KOPT-K1 (cell line): ENCODE measurements around the gene IL12B.
"Not testable (repeated sequence)": the region's sequence is repeated elsewhere in the genome, so short reads cannot be mapped to it uniquely, and the experiment has no call there.

Source experiments
- H3K27ac ChIP-seq: fragments of 200-600 bp; sonication (generic); 2 replicates; pipeline ENCODE4 v1.5.1; 2016; ENCODE audit warnings: antibody characterized with exemption, mild to moderate bottlenecking, low read depth, low read length; ENCODE audit not compliant: poor library complexity, severe bottlenecking
- H3K36me3 ChIP-seq: fragments of 200-600 bp; sonication (generic); 2 replicates; pipeline ENCODE4 v1.5.1; 2017; ENCODE audit warnings: antibody characterized with exemption, mild to moderate bottlenecking, low read length, moderate library complexity; ENCODE audit not compliant: insufficient read depth
- H3K9me3 ChIP-seq: fragments of 200-600 bp; sonication (generic); 2 replicates; pipeline ENCODE4 v1.5.1; 2017; ENCODE audit warnings: antibody characterized with exemption, low read length, mild to moderate bottlenecking; ENCODE audit not compliant: insufficient read depth, poor library complexity, severe bottlenecking

The IL12B gene

DNA sequence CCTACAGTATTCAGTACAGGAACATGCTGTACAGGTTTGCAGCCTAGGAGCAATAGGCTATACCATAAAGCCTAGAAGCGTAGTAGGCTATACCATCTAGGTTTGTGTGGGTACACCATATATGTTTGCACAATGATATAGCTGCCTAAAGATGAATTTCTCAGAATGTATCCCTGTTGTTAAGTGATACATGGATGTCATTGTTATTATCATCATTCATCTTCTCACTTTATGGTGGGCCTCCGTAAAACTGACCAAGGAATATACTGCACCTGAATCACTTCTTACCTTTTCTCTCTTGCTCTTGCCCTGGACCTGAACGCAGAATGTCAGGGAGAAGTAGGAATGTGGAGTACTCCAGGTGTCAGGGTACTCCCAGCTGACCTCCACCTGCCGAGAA is 11.8 kb downstream of the IL12B start:
- Histone ChIP-seq H3K27ac (no peak overlapping the region), H3K36me3 (no peaks in the 10 kb centered on the region), H3K9me3 (no peaks in the 10 kb centered on the region)

DNA sequence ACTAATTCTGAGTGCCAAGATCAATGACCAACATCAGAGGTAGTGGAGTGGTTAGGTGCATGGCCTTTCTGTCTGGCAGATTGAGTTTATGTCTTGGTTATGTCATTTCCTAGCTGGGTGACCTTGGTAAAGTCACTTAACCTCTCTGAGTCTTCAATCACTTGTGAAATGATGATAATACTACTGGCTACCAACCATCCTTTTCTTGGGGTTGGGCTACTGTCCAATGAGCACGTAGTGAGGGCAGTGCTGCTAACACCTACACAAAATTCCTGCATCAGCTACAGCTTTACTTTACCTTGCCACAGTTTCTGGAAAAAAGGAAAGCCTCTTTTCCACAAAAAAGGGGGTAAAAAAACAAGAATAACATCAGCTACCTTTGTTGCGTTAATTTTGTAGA is 12.4 kb downstream of the IL12B start:
- Histone ChIP-seq H3K27ac (no peak overlapping the region), H3K9me3 (no peaks in the 10 kb centered on the region), H3K36me3 (no peaks in the 10 kb centered on the region)

DNA sequence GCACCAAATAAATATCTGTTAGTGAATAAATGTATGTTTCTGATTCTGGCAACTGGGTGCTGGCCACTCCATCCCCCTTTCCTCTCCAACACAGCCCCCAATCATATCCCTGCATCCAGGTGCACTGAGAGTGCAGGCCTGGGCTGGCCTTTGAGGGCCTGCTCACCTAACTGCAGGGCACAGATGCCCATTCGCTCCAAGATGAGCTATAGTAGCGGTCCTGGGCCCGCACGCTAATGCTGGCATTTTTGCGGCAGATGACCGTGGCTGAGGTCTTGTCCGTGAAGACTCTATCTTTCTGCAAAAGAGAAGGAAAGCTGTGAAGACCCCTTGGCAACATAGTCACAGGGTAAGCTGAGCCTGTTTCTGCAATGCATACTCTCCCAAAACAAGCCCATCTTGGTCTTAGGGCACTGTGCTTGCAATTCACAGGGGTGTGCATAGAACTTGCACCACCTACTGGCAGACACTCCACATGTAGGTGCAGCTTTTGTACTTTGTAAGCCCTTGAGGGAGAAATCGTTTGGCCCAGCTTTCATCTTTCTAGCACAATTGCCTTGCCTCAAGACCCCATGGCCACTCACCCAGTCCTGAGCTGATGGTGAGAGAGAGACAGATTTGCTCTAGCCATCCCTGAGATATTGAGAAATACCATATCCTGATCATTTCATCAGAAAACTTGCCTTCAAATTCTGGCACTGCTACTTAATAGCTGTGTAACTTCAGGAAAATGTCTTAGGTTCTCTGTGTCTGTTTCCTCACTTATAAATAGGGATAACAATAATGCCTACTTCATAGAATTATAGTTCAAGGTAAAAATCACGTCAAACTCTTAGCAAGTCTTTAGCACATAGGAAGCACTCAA is 13.5 kb downstream of the IL12B start:
- Histone ChIP-seq H3K27ac (no peak overlapping the region), H3K36me3 (no peaks in the 10 kb centered on the region), H3K9me3 (no peaks in the 10 kb centered on the region)

DNA sequence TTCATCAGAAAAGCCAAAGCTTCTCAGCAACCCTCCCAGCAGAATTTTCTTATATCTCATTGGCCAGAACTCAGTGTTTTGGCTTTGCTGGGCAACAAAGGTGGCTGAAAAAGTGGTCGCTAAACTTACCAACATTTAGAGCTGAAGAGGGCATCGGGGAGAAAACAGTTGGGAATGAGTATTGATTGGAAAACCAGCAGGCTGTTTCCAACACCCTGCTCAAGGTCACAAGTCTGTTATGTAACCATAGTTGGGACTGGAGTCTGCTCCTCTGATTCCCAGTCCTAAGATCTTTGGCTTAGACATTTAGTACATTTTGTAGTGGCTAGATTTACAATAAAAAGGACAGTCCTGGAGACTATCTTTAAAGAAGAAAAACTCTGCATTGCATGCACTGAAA is 17.1 kb downstream of the IL12B start:
- Histone ChIP-seq H3K9me3 (no peaks in the 10 kb centered on the region), H3K36me3 (no peaks in the 10 kb centered on the region), H3K27ac (no peak overlapping the region)

DNA sequence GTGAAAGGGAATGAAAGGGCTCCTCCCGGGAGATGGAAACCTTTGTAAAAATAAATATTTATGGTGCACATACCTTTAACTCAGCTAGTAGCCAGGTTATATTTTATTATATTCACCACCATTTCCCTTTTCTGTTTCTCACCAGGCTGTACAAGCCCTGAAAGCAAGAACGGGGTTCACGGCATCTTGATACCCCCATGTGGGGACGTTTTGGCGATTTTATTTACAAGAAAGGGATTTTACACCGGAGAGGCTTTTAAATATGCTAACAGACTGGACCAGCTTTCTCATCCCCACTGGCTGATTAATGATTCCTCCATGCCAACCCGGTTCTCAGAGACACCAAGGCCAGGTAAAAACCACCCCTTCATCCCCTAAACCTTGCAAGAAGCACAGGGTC is 19.2 kb downstream of the IL12B start:
- no peaks in the 10 kb centered on the region for H3K36me3 ChIP-seq
- no peak overlapping the region for H3K27ac ChIP-seq
- no peaks in the 10 kb centered on the region for H3K9me3 ChIP-seq

DNA sequence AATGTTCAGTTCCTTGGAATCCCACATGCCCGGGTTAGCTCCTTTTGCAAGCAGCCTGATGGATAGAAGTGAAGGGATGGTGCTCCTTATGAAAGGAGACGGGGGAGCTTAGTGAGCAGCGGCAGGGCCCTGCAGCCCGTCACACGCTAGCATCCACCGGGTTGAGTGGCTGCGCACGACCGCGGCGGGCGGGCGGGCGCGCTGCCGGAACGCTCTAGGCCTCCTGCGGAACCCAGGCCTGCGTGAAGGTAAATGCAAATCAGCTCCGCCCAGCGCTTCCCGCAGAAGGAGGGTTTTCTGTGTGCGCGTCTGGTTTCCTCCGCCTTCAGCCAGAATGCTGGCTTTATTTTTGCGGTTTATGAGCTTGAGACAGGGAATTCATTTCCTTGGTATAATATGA is 19.8 kb downstream of the IL12B start:
- H3K36me3 ChIP-seq, result no peaks in the 10 kb centered on the region
- H3K27ac ChIP-seq, result no peak overlapping the region
- H3K9me3 ChIP-seq, result no peaks in the 10 kb centered on the region

DNA sequence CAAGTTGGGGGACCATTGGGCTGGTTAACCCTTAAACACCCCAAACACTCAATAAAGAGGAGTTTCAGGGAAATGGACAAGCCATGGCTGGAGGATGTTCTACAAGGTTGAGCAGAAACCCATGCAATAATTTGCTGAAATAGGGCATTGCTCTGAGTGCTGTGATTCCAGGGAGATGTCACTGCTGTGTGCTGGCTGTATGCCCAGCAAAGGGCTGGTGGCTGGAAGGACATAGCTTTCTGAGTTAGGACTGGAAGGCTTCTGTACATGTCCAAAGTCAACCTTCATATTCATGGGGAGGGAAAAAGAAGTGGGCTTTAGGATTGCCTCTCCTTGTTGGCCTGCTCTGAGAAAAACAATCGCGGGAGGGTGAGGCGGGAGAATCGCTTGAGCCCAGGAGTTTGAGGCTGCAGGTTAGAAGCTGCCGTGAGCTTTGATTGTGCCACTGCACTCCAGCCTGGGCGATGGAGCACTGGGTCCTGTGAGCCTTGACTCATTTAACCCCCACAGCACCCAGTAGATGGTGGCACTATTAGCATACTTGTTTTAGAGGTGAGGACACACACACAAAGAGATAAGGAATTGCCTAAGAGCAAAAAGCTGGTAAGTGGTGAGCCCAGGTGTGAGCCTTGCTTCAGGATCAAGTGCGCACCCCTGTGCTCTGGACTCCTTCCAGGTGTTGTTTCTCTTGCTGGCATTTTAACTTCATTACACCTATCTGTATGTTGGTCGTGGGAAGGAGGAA is 20.4 kb downstream of the IL12B start:
- Histone ChIP-seq H3K36me3 (no peaks in the 10 kb centered on the region), H3K27ac (no peak overlapping the region), H3K9me3 (no peaks in the 10 kb centered on the region)

DNA sequence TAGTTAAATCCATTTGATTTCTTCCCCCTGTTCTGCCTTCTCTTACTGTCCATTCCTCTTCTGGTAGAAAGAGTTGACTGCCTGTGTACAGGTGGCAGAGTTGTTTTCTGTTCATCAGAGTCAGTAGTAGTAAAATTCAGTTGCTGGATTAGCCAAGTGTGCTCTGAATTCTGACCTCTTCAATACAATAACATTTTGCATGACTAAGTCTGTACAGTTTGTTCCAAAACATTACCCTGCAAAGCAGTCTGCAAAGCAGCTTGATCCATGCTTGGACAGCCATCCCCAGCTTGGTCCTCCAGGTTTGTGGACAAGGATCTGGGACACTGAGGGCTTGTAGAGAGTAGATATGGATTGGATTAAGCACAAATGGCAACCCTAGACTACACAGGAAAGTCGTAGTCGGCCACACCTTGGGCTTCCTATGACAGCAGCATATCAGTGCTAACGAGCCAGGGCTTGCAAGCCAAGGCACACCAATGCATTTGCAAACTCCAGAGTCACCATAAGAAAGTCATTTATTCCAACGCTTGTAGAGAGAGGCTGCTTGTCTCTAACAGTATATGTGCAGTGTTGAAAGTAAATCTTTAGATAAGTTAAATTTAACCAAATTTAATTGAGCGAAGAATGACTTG is 25.2 kb downstream of the IL12B start:
- Histone ChIP-seq H3K36me3 (no peaks in the 10 kb centered on the region), H3K27ac (no peak overlapping the region), H3K9me3 (peaks cover 23% of the 10 kb centered on the region)

DNA sequence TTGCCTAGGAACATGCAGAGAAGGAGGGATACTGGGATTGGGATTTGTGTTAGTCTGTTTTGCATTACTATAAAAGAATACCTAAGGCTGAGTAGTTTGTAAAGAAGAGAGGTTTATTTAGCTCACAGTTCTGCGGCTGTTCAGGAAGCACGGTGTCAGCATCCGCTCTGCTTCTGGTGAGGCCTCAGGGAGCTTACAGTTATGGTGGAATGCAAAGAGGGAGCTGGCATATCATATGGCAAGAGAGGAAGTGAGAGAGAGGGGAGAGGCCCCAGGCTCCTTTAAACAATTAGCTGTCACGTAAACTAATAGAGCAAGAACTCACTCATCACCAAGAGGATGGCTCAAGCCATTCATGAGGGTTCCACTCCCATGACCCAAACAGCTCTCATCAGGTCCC is 27.0 kb downstream of the IL12B start:
- Histone ChIP-seq H3K27ac (no peak overlapping the region), H3K36me3 (no peaks in the 10 kb centered on the region)

DNA sequence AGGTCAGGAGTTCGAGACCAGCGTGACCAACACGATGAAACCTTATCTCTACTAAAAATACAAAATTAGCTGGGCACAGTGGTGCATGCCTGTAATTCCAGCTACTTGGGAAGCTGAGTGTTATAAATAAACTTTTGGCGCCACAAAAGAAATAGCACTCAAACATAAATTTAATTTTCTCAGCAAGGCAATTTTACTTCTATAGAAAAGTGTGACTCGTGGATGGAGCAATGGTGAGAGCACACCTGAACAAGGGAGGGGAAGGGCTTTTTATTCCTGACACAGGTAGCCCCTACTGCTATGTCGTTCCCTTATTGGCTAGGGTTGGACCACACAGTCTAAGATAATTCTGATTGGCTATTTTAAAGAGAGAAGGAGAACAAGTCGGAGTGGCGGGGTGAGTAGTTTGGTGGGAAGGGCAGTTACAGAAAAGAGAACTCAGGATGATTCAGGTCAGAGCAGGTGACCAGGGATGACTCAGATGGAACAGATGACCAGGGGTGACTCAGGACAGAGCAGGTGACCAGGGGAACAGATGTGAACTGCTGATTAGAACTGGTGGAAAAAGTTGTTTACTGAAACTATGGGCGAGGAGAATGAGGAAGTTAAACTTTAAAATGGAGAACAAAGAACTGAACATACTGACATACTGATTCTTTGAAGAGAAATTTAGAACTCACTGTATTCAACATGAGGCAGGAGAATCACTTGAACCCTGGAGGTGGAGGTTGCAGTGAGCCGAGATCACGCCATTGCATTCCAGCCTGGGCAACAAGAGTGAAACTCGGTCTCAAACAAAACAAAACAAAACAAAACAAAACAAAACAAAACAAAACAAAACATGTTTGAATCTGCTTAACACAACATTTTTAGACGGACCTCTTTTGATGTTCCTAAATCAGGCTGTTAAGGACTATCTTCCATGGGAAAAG is 28.1 kb downstream of the IL12B start:
- not testable (repeated sequence) for H3K36me3 ChIP-seq, H3K27ac ChIP-seq
- H3K9me3 ChIP-seq, result peaks cover 35% of the 10 kb centered on the region

More for the DNA sequence above, 27.0 kb downstream of the IL12B start:
- H3K9me3 ChIP-seq, result peaks cover 25% of the 10 kb centered on the region

DNA sequence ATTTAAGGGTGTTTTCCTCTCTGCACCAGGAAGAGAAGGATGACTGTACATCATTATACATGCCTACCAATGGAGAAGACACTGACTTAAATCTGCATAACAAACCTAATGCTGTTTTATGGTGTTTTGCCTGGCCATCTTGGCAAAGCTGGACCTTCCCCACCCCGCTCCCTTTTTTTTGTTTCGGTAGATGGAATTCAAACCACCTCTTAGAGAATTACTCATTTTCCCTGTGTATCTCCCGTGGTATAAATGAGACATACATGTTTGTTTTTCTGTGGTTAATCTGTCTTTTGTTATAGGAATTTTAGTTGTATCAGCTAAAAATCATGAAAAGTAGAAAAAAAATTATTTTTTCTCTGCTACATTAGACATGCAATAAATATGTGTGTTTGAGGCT is 28.8 kb downstream of the IL12B start:
- no peaks in the 10 kb centered on the region for H3K36me3 ChIP-seq
- no peak overlapping the region for H3K27ac ChIP-seq
- H3K9me3 ChIP-seq, result peaks cover 42% of the 10 kb centered on the region

DNA sequence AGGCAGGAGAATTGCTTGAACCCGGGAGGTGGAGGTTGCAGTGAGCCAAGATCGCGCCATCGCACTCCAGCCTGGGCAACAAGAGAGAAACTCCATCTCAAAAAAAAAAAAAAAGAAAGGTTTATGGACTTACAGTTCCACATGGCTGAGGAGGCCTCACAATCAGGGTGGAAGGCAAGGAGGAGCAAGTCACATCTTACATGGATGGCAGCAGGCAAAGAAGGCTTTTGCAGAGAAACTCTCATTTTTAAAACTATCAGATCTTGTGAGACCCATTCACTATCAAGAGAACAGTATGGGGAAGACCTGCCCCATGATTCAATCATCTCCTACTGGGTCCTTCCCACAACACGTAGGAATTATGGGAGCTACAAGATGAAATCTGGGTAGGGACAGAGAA is 33.0 kb downstream of the IL12B start:
- H3K27ac ChIP-seq, H3K36me3 ChIP-seq: not testable (repeated sequence)
- H3K9me3 ChIP-seq, result peaks cover 36% of the 10 kb centered on the region

DNA sequence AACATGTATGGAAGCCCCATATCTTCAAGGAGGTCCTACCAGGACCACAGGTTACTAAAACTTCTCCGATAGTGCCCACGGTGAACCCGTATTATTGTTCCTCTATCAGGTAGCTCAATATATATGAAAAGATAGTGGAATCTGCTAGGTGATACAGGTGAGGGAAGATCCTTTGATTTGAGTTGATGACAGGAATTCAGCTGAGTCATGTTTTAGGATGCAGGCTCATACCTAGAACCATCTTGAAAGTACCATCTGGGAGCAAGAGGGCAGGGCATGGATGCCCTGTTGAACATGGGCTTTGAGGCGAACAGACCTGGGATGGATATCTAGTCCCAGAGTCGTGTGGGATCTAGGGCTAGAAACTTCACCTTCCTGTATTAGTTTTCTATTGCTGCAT is 35.4 kb downstream of the IL12B start:
- no peaks in the 10 kb centered on the region for H3K36me3 ChIP-seq
- H3K27ac ChIP-seq, result no peak overlapping the region
- peaks cover 25% of the 10 kb centered on the region for H3K9me3 ChIP-seq

DNA sequence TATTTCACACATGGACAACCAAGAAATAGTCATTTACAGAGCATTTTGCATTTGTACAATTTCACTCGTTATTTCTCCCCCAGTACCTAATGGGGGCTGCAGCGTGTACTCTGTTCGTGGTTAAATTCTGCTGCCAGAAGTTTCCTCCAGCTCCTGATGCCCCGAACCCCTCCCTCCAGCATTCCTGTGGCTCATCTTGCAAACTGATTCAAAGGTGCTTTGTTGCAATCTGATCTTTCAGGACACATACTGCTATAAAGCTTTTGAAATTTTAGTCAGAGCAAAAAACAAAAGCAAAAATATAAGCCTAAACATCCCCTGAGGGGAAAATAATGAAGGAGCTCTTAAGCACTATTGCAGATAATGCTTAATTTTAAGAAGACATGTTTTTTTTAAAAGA is 39.5 kb downstream of the IL12B start:
- no peaks in the 10 kb centered on the region; the same call in 1 of the 2 replicates for H3K36me3 ChIP-seq
- H3K9me3 ChIP-seq, result peaks cover 4% of the 10 kb centered on the region
- H3K27ac ChIP-seq, result no peak overlapping the region
